H1 (cell line): ENCODE measurements around the gene WLS.

Experiments
- EP300 ChIP-seq, 2 experiments: IDR thresholded peaks; 1 replicate in 1 of 2; 2 replicates in 1 of 2; pipeline ENCODE4 v1.6.1; 2011 to 2012; ENCODE audit warnings: low read depth in 2 of 2, low read length in 2 of 2, mild to moderate bottlenecking in 2 of 2, borderline replicate concordance in 1 of 2, inconsistent platforms in 1 of 2, moderate library complexity in 1 of 2
- EZH2 ChIP-seq: fragments of 200-600 bp; sonication (generic); IDR thresholded peaks from 2 replicates; pipeline ENCODE4 v1.7.1; 2012; ENCODE audit warnings: low read depth, mild to moderate bottlenecking, moderate library complexity, low read length, inconsistent platforms; ENCODE audit not compliant: severe bottlenecking
- HDAC2 ChIP-seq, 2 experiments: fragments of 300-600 bp in 1 of 2; sonication (generic) in 1 of 2; IDR thresholded peaks; 2 replicates each; pipeline ENCODE4 v1.6.1; 2011 to 2012; ENCODE audit warnings: low read depth in 2 of 2, low read length in 2 of 2, mild to moderate bottlenecking in 2 of 2, moderate library complexity in 2 of 2, borderline replicate concordance in 1 of 2, inconsistent platforms in 1 of 2
- POLR2A ChIP-seq, 2 experiments: IDR thresholded peaks; 1 replicate in 1 of 2; 2 replicates in 1 of 2; pipeline ENCODE4 v1.6.1; 2011; ENCODE audit warnings: low read depth in 2 of 2, low read length in 2 of 2, mild to moderate bottlenecking in 2 of 2; ENCODE audit errors: control extremely low read depth in 1 of 2
- POLR2AphosphoS5 ChIP-seq: IDR thresholded peaks from 2 replicates; pipeline ENCODE4 v1.6.1; 2011; ENCODE audit warnings: low read depth, low read length
- TF ChIP-seq, protein P1 (sequence below): IDR thresholded peaks from 2 replicates; pipeline ENCODE4 v1.6.1; 2012; ENCODE audit warnings: inconsistent platforms
- TF ChIP-seq, protein P2 (sequence below), 3 experiments: IDR thresholded peaks; 1 replicate in 2 of 3; 2 replicates in 1 of 3; pipeline versions ENCODE4 v1.5.1 to v1.6.1; 2011; ENCODE audit warnings: low read length in 3 of 3, mild to moderate bottlenecking in 3 of 3, inconsistent platforms in 2 of 3, low read depth in 1 of 3, moderate library complexity in 1 of 3; ENCODE audit not compliant: insufficient read depth in 1 of 3; ENCODE audit errors: control extremely low read depth in 1 of 3
- TF ChIP-seq, protein P3 (sequence below): IDR thresholded peaks from 2 replicates; pipeline ENCODE4 v1.6.1; 2012; ENCODE audit warnings: low read length, inconsistent platforms

DNA sequence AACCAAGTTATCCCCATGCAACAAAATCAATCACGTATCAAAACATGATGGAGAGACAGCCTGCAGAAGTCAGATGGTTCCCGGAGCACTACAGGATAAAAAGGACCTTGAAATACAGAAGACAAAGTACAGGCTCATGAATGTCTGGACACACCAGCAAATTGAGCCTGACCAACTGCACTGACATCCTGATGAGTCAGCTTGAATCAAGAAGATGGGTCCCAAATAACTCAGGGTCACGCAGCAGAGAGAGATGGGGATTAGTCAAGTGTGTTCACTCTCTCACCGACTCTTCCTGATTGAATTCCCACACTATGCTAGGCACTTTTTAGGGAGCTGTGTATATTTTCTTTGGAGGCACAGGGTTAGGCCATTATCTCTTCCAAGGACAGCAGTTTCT lies 110.8 kb downstream of the WLS start:
- no peak for TF ChIP-seq POLR2A (IDR thresholded peaks at IDR 0.05; ENCODE audit: control extremely low read depth in 1 of 2, low read depth in 2 of 2, low read length in 2 of 2)
- no peak for TF ChIP-seq HDAC2 (IDR thresholded peaks at IDR 0.05; ENCODE audit: borderline replicate concordance in 1 of 2, low read depth in 2 of 2, low read length in 2 of 2)
- no peak for TF ChIP-seq EZH2
- TF ChIP-seq, protein P1, sequence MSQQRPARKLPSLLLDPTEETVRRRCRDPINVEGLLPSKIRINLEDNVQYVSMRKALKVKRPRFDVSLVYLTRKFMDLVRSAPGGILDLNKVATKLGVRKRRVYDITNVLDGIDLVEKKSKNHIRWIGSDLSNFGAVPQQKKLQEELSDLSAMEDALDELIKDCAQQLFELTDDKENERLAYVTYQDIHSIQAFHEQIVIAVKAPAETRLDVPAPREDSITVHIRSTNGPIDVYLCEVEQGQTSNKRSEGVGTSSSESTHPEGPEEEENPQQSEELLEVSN: no peak
- TF ChIP-seq, protein P2, sequence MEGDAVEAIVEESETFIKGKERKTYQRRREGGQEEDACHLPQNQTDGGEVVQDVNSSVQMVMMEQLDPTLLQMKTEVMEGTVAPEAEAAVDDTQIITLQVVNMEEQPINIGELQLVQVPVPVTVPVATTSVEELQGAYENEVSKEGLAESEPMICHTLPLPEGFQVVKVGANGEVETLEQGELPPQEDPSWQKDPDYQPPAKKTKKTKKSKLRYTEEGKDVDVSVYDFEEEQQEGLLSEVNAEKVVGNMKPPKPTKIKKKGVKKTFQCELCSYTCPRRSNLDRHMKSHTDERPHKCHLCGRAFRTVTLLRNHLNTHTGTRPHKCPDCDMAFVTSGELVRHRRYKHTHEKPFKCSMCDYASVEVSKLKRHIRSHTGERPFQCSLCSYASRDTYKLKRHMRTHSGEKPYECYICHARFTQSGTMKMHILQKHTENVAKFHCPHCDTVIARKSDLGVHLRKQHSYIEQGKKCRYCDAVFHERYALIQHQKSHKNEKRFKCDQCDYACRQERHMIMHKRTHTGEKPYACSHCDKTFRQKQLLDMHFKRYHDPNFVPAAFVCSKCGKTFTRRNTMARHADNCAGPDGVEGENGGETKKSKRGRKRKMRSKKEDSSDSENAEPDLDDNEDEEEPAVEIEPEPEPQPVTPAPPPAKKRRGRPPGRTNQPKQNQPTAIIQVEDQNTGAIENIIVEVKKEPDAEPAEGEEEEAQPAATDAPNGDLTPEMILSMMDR (IDR thresholded peaks at IDR 0.05; ENCODE audit: control extremely low read depth in 1 of 3, insufficient read depth in 1 of 3, low read depth in 1 of 3, low read length in 3 of 3): no peak
- no peak for TF ChIP-seq POLR2AphosphoS5
- TF ChIP-seq, protein P3, sequence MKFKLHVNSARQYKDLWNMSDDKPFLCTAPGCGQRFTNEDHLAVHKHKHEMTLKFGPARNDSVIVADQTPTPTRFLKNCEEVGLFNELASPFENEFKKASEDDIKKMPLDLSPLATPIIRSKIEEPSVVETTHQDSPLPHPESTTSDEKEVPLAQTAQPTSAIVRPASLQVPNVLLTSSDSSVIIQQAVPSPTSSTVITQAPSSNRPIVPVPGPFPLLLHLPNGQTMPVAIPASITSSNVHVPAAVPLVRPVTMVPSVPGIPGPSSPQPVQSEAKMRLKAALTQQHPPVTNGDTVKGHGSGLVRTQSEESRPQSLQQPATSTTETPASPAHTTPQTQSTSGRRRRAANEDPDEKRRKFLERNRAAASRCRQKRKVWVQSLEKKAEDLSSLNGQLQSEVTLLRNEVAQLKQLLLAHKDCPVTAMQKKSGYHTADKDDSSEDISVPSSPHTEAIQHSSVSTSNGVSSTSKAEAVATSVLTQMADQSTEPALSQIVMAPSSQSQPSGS: no peak
- no peak for TF ChIP-seq EP300 (IDR thresholded peaks at IDR 0.05; ENCODE audit: borderline replicate concordance in 1 of 2, low read depth in 2 of 2, low read length in 2 of 2)
